ENCODE measurements around the gene COL8A2.

Gene COL8A2

DNA sequence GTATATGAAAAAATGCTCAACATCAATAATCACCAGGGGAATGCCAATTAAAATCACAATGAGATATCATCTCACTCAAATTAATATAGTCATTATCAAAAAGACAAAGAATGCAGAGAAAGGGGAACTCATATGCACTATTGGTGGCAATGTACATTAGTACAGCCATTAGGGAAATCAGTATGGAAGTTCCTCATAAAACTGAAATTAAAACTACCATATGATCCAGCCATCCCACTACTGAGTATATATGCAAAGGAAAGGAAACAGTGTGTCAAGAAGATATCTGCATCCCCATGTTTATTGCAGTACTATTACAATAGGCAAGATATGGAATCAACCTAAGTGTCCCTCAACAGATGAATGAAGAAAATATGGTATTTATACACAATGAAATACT lies 73.2 kb downstream of the COL8A2 start:
- no peak overlapping the region for H3K27ac ChIP-seq
- TF ChIP-seq, protein P1, sequence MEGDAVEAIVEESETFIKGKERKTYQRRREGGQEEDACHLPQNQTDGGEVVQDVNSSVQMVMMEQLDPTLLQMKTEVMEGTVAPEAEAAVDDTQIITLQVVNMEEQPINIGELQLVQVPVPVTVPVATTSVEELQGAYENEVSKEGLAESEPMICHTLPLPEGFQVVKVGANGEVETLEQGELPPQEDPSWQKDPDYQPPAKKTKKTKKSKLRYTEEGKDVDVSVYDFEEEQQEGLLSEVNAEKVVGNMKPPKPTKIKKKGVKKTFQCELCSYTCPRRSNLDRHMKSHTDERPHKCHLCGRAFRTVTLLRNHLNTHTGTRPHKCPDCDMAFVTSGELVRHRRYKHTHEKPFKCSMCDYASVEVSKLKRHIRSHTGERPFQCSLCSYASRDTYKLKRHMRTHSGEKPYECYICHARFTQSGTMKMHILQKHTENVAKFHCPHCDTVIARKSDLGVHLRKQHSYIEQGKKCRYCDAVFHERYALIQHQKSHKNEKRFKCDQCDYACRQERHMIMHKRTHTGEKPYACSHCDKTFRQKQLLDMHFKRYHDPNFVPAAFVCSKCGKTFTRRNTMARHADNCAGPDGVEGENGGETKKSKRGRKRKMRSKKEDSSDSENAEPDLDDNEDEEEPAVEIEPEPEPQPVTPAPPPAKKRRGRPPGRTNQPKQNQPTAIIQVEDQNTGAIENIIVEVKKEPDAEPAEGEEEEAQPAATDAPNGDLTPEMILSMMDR (IDR thresholded peaks at IDR 0.05) = no peak
- no peak for TF ChIP-seq ZFX (IDR thresholded peaks at IDR 0.05; ENCODE audit: borderline replicate concordance)
